B cell (primary cell): ENCODE measurements around the gene KCNK13. TPM values are rescaled to one million over a fixed set of nuclear protein-coding genes. Genes with fewer than 3 reads are reported as not detected.

Source experiments
- ATAC-seq: fragments of 200-7000 bp; cut with Tn5 transposase; one replicate; pipeline ENCODE4 v1.10.0; 2021; ENCODE audit warnings: low read depth, mild to moderate bottlenecking, moderate number of reproducible peaks, moderate library complexity
- CTCF ChIA-PET: fragments of 350-600 bp; sonication (Branson Sonifier 250); formaldehyde crosslinking; loops from one replicate; lab custom pipeline; 2021; ENCODE audit warnings: antibody characterized with exemption, inconsistent platforms; lab: Charles Lee
- POLR2A ChIA-PET: fragments of 350-600 bp; sonication (Branson Sonifier 250); formaldehyde crosslinking; loops from one replicate; lab custom pipeline; 2021; ENCODE audit warnings: antibody characterized with exemption; lab: Charles Lee
- DNase-seq: peaks from one replicate; pipeline ENCODE4 v3.0.0; 2013
- H2AFZ ChIP-seq: 2 replicates; pipeline ENCODE4 v1.6.1; 2012; ENCODE audit warnings: mild to moderate bottlenecking, low read depth, low read length; ENCODE audit not compliant: insufficient read depth, poor library complexity, severe bottlenecking
- H3K27ac ChIP-seq, 2 donors: 1 replicate in 1 of 2; 2 replicates in 1 of 2; pipeline ENCODE4 v1.5.1; 2012 to 2013; ENCODE audit warnings: low read length in 2 of 2, mild to moderate bottlenecking in 2 of 2, moderate library complexity in 1 of 2
- H3K27me3 ChIP-seq, 4 experiments: fragments of 200-600 bp in 1 of 4; sonication (generic) in 1 of 4; replicated peaks in 1 of 4; 1 replicate in 2 of 4; 2 replicates in 2 of 4; pipeline versions ENCODE4 v1.6.1 to v1.7.0; 2013 to 2016; ENCODE audit warnings: low read length in 3 of 4, mild to moderate bottlenecking in 2 of 4, mixed read lengths in 1 of 4, moderate library complexity in 1 of 4; ENCODE audit not compliant: insufficient read depth in 4 of 4, control insufficient read depth in 3 of 4; ENCODE audit errors: control extremely low read depth in 1 of 4
- H3K36me3 ChIP-seq, 2 experiments: replicated peaks in 1 of 2; 1 replicate in 1 of 2; 2 replicates in 1 of 2; pipeline versions ENCODE4 v1.6.1 to v1.7.1; 2013; ENCODE audit warnings: low read length in 1 of 2; ENCODE audit not compliant: insufficient read depth in 2 of 2, control insufficient read depth in 1 of 2; ENCODE audit errors: control extremely low read depth in 1 of 2, extremely low read depth in 1 of 2
- H3K4me1 ChIP-seq, 2 donors: fragments of 200-600 bp in 1 of 2; sonication (generic) in 1 of 2; 1 replicate in 1 of 2; 2 replicates in 1 of 2; pipeline versions ENCODE4 v1.5.1 to v1.6.1; 2013 to 2017; ENCODE audit warnings: low read length in 2 of 2; ENCODE audit not compliant: control insufficient read depth in 2 of 2, insufficient read depth in 2 of 2
- H3K4me2 ChIP-seq: replicated peaks from 2 replicates; pipeline ENCODE3; 2012; ENCODE audit warnings: mild to moderate bottlenecking, low read depth, low read length; ENCODE audit not compliant: poor library complexity, severe bottlenecking
- H3K4me3 ChIP-seq, 5 experiments: fragments of 200-600 bp in 1 of 5; sonication (generic) in 1 of 5; 1 replicate in 3 of 5; 2 replicates in 2 of 5; pipeline versions ENCODE4 v1.5.1 to v1.7.0; 2011 to 2016; ENCODE audit warnings: low read length in 4 of 5, mild to moderate bottlenecking in 4 of 5, low read depth in 2 of 5, control low read depth in 1 of 5, moderate library complexity in 1 of 5; ENCODE audit not compliant: insufficient read depth in 1 of 5; ENCODE audit errors: control extremely low read depth in 1 of 5, extremely low read depth in 1 of 5
- H3K79me2 ChIP-seq: fragments of 200-600 bp; sonication (generic); one replicate; pipeline ENCODE4 v1.6.0; 2016; ENCODE audit warnings: low read length; ENCODE audit not compliant: control insufficient read depth, insufficient read depth
- H3K9ac ChIP-seq: fragments of 200-600 bp; sonication (generic); 2 replicates; pipeline ENCODE4 v1.6.1; 2017; ENCODE audit warnings: mild to moderate bottlenecking, low read length, moderate library complexity
- H3K9me3 ChIP-seq, 3 donors: one replicate each; pipeline versions ENCODE4 v1.6.1 to v1.7.1; 2013; ENCODE audit warnings: low read length in 2 of 3; ENCODE audit not compliant: control insufficient read depth in 2 of 3, insufficient read depth in 1 of 3; ENCODE audit errors: control extremely low read depth in 1 of 3
- H4K20me1 ChIP-seq: 2 replicates; pipeline ENCODE4 v1.6.0; 2012; ENCODE audit warnings: mild to moderate bottlenecking, low read length; ENCODE audit not compliant: insufficient read depth, control insufficient read depth, poor library complexity, severe bottlenecking
- H3K27ac Mint-ChIP-seq: one replicate; pipeline ENCODE4 v1.8.0; 2021; ENCODE audit warnings: mixed read lengths
- H3K27me3 Mint-ChIP-seq: one replicate; pipeline ENCODE4 v1.8.0; 2021; ENCODE audit warnings: mixed read lengths
- H3K4me1 Mint-ChIP-seq: one replicate; pipeline ENCODE4 v1.8.0; 2021; ENCODE audit warnings: mixed read lengths
- H3K4me3 Mint-ChIP-seq: one replicate; pipeline ENCODE4 v1.8.0; 2021; ENCODE audit warnings: mixed read lengths
- H3K9me3 Mint-ChIP-seq: one replicate; pipeline ENCODE4 v1.8.0; 2022; ENCODE audit warnings: mixed read lengths; ENCODE audit not compliant: insufficient read depth
- EZH2 ChIP-seq: IDR thresholded peaks from 2 replicates; pipeline ENCODE4 v1.6.1; 2012; ENCODE audit warnings: borderline replicate concordance, low read depth, mild to moderate bottlenecking, moderate library complexity, low read length; ENCODE audit not compliant: insufficient read depth, poor library complexity, severe bottlenecking
- WGBS: methylation state at CpG from one replicate; pipeline ENCODE4 v1.1.5; 2013; ENCODE audit warnings: missing lambda C conversion rate; ENCODE audit not compliant: insufficient coverage; 5-methylcytosine and 5-hydroxymethylcytosine counted together
- intact Hi-C: fragments of 100-400 bp; cut with micrococcal nuclease; formaldehyde crosslinking; loops from one replicate; pipeline ENCODE4 v1.10.0; 2022
- polyA plus RNA-seq: library from polyadenylated mRNA; depleted of rRNA; stranded (reverse); fragments of >200 nt; gene quantifications from 2 replicates; pipeline ENCODE4 v1.2.3, GENCODE V29; 2012
- total RNA-seq, 2 donors: library from RNA; stranded (reverse); fragments of 120-200 nt in 1 of 2; gene quantifications; 1 replicate in 1 of 2; 2 replicates in 1 of 2; pipeline versions ENCODE4 v1.2.3 to v1.2.4, GENCODE V29; 2013 to 2022
- TF ChIP-seq, protein P1 (sequence below): fragments of 200-600 bp; IDR thresholded peaks from one replicate; pipeline ENCODE4 v1.8.0; 2022; ENCODE audit warnings: antibody characterized with exemption, mild to moderate bottlenecking

KCNK13 gene
- total and polyA plus RNA-seq, 2 donors (not counting 1 experiment from before 2014, with no cell fraction given): 0.03 TPM; not detected in 1

DNA sequence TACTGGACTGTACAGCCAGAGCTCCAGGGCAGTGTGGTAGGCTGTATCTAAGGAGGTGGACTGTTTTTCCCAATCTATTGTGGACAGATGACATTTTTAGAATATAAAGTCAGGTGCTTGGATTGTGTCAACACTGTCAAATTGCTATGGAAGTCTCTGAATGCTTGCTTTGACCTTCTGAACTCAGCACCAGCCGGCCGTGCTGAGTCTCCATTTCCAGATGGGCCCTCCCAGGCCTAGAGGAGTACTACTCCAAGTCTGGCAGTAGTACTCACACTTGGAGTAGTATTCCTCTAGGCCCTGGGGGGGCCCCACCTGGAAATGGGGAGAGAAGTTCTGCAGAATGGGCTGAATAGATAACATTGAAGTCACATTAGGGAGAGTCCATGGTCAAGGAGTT, 16.2 kb upstream of the KCNK13 start:
- POLR2A ChIA-PET: no interaction called here
- CTCF ChIA-PET: no interaction called here
- DNase-seq (no peak), ATAC-seq (no peak)
- Histone ChIP-seq H3K4me2 (no peak overlapping the region), H3K36me3 (peaks cover 0 to 15% of the 10 kb centered on the region in 2 experiments), H3K4me3 (no peak overlapping the region), H3K79me2 (no peaks in the 10 kb centered on the region), H3K4me1 (no peaks in the 10 kb centered on the region), H2AFZ (no peak overlapping the region), H4K20me1 (no peaks in the 10 kb centered on the region), H3K27me3 (no peaks in the 10 kb centered on the region), H3K9ac (no peak overlapping the region), H3K27ac (no peak overlapping the region), H3K9me3 (peaks cover 0 to 4% (median 0%) of the 10 kb centered on the region in 3 donors)
- TF ChIP-seq, protein P1, sequence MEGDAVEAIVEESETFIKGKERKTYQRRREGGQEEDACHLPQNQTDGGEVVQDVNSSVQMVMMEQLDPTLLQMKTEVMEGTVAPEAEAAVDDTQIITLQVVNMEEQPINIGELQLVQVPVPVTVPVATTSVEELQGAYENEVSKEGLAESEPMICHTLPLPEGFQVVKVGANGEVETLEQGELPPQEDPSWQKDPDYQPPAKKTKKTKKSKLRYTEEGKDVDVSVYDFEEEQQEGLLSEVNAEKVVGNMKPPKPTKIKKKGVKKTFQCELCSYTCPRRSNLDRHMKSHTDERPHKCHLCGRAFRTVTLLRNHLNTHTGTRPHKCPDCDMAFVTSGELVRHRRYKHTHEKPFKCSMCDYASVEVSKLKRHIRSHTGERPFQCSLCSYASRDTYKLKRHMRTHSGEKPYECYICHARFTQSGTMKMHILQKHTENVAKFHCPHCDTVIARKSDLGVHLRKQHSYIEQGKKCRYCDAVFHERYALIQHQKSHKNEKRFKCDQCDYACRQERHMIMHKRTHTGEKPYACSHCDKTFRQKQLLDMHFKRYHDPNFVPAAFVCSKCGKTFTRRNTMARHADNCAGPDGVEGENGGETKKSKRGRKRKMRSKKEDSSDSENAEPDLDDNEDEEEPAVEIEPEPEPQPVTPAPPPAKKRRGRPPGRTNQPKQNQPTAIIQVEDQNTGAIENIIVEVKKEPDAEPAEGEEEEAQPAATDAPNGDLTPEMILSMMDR: no peak
- no peak for TF ChIP-seq EZH2
- no peak overlapping the region for H3K27ac Mint-ChIP-seq
- H3K4me3 Mint-ChIP-seq: no peak overlapping the region
- no peaks in the 10 kb centered on the region for H3K27me3 Mint-ChIP-seq
- H3K4me1 Mint-ChIP-seq: no peaks in the 10 kb centered on the region
- H3K9me3 Mint-ChIP-seq: no peaks in the 10 kb centered on the region
- intact Hi-C loops: no loop called here
- 100% methylated on average over 2 of the region's 2 CpGs for WGBS

DNA sequence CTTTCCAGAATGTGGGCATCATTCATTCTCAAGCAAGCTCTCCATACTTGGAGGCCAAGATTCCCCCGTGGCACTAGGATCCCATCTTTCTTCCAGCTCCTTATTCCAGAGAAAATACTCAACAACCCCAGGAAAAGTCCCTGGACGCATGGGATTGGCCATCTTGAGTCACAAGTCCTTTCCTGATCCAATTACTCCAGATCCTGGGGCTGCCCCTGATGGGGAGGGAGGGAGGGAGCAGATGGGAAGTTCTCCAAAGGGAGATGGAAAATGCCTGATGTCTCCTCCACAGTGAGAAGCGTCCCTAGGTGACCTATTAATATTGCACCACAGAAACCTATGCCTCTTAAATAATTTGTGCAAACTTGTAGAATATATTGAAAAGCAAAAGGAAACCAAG, 12.4 kb upstream of the KCNK13 start:
- H3K36me3 ChIP-seq: peaks cover 0 to 3% of the 10 kb centered on the region in 2 experiments
- DNase-seq (no peak), ATAC-seq (no peak)
- H3K27me3 Mint-ChIP-seq: peaks cover 32% of the 10 kb centered on the region
- no peaks in the 10 kb centered on the region for H4K20me1 ChIP-seq
- H3K9ac ChIP-seq: no peak overlapping the region
- H2AFZ ChIP-seq: no peak overlapping the region
- CTCF ChIA-PET: no interaction called here
- no peak overlapping the region for H3K4me3 ChIP-seq
- TF ChIP-seq, protein P1: no peak
- no peak for TF ChIP-seq EZH2
- no peak overlapping the region for H3K27ac ChIP-seq
- intact Hi-C loops: no loop called here
- H3K79me2 ChIP-seq: no peaks in the 10 kb centered on the region
- H3K27me3 ChIP-seq: peaks cover 0 to 8% (median 1%) of the 10 kb centered on the region in 4 experiments
- H3K4me3 Mint-ChIP-seq: no peak overlapping the region
- no peak overlapping the region for H3K27ac Mint-ChIP-seq
- WGBS: 100% methylated on average over 1 of the region's 3 CpGs
- H3K4me2 ChIP-seq: no peak overlapping the region
- H3K9me3 Mint-ChIP-seq: no peaks in the 10 kb centered on the region
- H3K9me3 ChIP-seq: peaks cover 0 to 4% (median 0%) of the 10 kb centered on the region in 3 donors
- no peaks in the 10 kb centered on the region for H3K4me1 Mint-ChIP-seq
- no peaks in the 10 kb centered on the region for H3K4me1 ChIP-seq
- POLR2A ChIA-PET: no interaction called here
